ENCODE measurements around the gene MBOAT7.
"Not testable (repeated sequence)": the region's sequence is repeated elsewhere in the genome, so short reads cannot be mapped to it uniquely, and the experiment has no call there.

The MBOAT7 gene

GRCh38 chr19:54189145-54189734, at the start of gene MBOAT7:
Gene MBOAT7 (minus strand): TSS chr19:54189580. CDS start chr19:54188508, 1,072 bp downstream.
- no peak for DNase-seq (ENCODE audit: low read depth)

GRCh38 chr19:54233941-54234340, 44.6 kb upstream of the MBOAT7 start:
- DNase-seq (ENCODE audit: low read depth): no peak

GRCh38 chr19:54231077-54231931, 41.9 kb upstream of the MBOAT7 start:
- DNase-seq (ENCODE audit: low read depth): peak; percentile 60

- no peak for DNase-seq (ENCODE audit: low read depth)
These were observed 40.7 kb upstream of the MBOAT7 start for GRCh38 chr19:54230031-54230430.

GRCh38 chr19:54229146-54229545, 39.8 kb upstream of the MBOAT7 start:
- DNase-seq (ENCODE audit: low read depth): no peak

GRCh38 chr19:54224619-54225018, 35.2 kb upstream of the MBOAT7 start:
- DNase-seq (ENCODE audit: low read depth): not testable (repeated sequence)

GRCh38 chr19:54223937-54224281, 34.5 kb upstream of the MBOAT7 start:
- DNase-seq (ENCODE audit: low read depth): not testable (repeated sequence)

- DNase-seq (ENCODE audit: low read depth): not testable (repeated sequence)
These were observed 34.0 kb upstream of the MBOAT7 start for GRCh38 chr19:54223277-54223936.

- DNase-seq (ENCODE audit: low read depth): not testable (repeated sequence)
These were observed 33.3 kb upstream of the MBOAT7 start, which contains the start of gene LILRB3 for GRCh38 chr19:54222474-54223276. Gene LILRB3 (minus strand): TSS chr19:54223007. CDS start chr19:54222976, 31 bp downstream.

GRCh38 chr19:54221947-54222346, 32.6 kb upstream of the MBOAT7 start:
- DNase-seq (ENCODE audit: low read depth): not testable (repeated sequence)

GRCh38 chr19:54219702-54220101, 30.3 kb upstream of the MBOAT7 start:
- not testable (repeated sequence) for DNase-seq (ENCODE audit: low read depth)

- no peak for DNase-seq (ENCODE audit: low read depth)
These were observed 29.7 kb upstream of the MBOAT7 start for GRCh38 chr19:54218960-54219661.

GRCh38 chr19:54218259-54218658, 28.9 kb upstream of the MBOAT7 start:
- DNase-seq (ENCODE audit: low read depth): no peak

GRCh38 chr19:54217517-54218247, 28.3 kb upstream of the MBOAT7 start:
- DNase-seq (ENCODE audit: low read depth): not testable (repeated sequence)

GRCh38 chr19:54216869-54217268, 27.5 kb upstream of the MBOAT7 start:
- no peak for DNase-seq (ENCODE audit: low read depth)

- DNase-seq (ENCODE audit: low read depth): not testable (repeated sequence)
These were observed 25.4 kb upstream of the MBOAT7 start for GRCh38 chr19:54214734-54215133.

GRCh38 chr19:54214217-54214616, 24.8 kb upstream of the MBOAT7 start:
- DNase-seq (ENCODE audit: low read depth): not testable (repeated sequence)

- DNase-seq (ENCODE audit: low read depth): no peak
These were observed 21.9 kb upstream of the MBOAT7 start for GRCh38 chr19:54211235-54211634.

- DNase-seq (ENCODE audit: low read depth): peak; percentile 99
These were observed 20.6 kb upstream of the MBOAT7 start for GRCh38 chr19:54209811-54210494.
